GM18861 (cell line): ENCODE data around the gene TMEM151A.

Experiments
- ATAC-seq: cut with Tn5 transposase; IDR thresholded peaks from one replicate; pipeline ENCODE4 v1.9.1; 2021; ENCODE audit not compliant: unreplicated experiment

TMEM151A gene

DNA sequence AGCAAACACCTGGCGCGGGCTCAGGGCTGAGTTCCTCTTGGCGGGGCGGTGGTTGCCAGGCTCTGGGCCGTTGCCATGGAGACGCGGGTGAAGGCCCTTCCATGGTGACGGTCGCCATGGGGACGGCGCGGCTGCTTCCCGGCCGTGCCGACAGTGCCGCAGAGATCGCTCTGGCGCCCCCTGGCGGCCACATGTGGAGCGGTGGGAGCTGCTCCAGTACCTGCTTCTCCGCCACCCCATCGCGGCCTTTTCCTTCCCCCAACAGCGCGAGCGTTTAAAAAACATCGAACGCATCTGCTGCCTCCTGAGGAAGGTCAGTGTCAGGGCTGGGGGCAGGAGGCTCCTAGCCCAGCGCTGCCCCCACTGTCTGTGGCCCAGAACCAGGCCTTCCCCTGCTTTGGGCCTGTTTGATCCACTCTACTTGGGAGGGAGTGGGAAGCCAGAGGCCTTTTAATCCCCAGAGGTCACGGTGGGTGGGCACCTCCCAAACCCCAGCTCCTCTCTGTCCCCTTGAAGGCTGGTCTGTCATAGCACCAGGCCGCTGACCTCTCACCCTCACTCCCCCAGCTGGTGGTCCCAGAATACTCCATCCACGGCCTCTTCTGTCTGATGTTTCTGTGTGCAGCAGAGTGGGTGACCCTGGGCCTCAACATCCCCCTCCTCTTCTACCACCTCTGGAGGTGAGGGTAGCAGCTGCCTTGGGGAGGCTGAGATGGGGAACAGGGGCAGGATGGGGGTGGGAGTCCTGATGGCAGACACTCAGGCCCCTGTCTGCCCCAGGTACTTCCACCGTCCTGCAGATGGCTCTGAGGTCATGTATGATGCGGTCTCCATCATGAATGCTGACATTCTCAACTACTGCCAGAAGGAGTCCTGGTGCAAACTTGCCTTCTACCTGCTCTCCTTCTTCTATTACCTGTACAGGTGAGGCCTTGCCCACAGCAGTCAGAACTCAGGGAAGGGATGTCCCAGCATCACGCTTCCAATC is 8.9 kb upstream of the TMEM151A start:
- ATAC-seq: peak; percentile 68

DNA sequence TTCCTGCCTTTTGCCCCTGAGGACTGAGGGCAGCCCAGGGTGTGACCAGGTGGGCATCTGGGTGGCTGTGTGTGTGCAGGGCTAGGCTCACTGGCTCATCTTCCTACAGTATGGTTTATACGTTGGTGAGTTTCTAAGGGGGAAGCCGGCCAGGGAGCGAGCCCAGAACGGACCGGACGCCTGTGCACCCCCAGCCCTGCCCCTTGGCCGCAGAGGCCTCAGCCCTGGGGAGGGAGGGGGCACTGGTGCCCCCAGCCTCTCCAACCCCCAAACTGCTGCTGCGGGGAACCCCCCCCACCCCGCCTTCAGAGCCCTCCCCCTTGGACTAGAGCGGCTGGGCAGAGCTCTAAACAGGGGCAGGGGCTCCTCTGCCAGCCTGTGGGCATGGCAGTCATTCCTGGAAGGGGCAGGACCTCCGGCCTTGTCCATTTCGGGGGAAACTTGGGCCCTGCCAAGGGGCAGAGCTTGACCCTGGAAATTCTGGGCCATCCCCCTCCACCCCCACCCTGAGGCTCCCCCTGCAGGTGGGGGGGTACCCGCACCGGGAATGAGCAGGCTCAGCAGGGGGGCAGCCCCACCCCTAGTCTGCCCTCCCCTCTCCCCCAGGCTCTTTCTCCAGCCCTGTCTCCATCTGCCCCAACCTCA is 8.1 kb upstream of the TMEM151A start:
- no peak for ATAC-seq

DNA sequence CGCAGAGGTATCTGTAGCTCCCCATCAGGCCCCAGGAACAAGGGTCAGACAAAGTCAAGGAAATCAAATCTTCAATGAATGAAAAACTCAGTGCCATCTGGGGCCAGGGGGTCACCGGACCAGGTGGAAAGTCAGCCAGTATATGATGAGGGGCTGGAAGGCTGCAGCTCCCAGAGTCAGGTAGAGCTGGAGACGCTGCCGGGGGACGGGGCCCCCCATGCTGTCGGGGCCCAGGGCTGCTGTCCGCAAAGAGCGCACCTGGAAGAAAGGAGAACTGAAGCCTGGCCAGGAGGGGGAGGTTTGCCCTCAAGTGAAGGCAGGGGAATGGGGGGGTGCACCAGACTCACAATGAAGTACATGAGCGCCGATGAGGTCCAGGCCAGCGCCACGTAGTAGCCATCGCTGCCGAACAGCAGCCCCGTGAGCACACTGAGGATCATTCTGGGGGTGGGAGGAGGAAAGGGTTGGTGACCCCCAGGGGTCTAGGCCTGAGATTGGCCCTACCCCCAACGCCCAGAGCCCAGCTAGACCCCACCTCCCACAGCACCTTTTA is 7.1 kb upstream of the TMEM151A start:
- ATAC-seq: no peak

DNA sequence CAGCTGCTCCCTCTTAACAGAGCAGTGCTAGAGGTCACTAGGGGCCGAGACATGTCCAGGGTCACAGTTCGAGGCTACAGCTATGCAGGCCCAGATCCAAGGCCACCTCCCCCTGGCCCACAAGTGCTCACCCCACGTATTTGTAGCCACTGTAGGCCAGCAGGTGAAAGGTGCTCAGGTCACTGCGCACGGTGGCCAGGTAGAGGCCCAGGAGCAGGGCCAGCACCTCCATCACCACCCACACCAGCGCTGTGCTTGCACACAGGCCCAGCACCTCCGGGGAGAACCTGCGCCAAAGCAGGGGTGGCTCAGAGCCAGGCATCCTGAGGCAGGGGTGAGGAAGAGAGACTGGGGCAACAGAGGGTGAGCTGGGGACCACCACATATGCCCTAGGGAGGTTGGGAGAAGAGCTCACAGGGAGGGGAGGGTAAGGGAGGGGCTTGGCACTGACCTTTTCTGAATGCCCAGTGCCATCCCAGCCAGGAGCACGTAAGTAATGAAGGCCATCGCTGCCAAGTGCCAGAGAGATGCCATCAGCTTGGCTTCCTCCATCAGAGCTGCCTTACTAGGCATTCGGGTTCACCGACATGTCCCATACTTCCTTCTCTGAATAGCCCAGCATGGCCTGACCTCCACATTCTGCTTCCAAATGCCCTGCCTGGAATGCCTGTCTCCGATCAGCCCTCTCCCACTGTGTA is 6.3 kb upstream of the TMEM151A start:
- ATAC-seq: no peak

DNA sequence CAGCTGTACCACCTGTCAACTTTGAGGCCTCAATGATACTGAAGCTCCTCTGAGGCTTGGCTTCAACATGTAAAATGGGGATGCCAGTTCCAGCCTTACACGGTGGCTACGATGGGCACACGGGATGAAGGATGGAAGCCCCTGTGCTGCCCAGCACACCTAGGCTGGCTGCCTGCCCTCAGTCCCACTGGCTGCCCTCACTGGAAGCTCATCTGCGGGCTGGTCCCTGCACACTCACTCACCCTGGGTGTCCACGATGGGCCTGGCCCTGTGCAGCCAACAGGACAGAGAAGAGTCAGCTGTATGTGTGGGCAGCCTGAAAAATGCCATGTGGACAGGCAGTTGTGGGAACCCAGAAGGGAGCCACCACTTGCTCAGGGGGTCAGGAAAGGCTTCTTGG is 5.0 kb upstream of the TMEM151A start:
- ATAC-seq: no peak

DNA sequence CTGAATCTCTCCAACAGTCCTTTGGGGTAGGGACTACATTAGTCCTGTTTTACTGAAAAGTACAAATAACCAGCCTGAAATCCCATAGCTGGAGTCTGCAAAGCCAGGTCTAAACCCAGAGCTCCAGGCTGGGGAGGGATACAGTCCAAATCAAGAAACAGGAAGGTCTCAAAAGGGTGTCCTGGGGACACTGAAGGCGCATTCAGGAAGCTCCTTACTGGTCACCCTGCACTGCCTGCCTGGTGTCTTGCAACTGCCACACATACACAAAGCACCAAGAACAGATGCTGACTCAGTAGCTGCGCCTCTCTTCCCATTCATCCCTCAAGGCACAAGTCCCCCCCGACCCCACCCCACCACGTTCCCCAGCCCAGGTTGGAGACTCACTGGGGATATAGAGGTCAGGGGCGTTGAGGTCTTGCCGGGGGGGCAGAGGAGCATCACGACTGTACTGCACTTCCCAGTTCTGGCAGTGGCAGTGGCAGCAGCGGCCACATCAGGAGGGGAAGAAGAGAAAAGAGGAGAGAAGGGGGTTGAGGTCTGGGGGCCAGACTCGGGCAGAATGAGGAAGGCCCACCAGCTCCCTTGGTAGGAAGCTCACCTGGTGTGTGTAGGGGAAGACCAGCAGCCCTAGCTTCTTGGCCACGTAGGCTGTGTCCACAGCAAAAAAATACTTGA is 4.3 kb upstream of the TMEM151A start:
- ATAC-seq: no peak

DNA sequence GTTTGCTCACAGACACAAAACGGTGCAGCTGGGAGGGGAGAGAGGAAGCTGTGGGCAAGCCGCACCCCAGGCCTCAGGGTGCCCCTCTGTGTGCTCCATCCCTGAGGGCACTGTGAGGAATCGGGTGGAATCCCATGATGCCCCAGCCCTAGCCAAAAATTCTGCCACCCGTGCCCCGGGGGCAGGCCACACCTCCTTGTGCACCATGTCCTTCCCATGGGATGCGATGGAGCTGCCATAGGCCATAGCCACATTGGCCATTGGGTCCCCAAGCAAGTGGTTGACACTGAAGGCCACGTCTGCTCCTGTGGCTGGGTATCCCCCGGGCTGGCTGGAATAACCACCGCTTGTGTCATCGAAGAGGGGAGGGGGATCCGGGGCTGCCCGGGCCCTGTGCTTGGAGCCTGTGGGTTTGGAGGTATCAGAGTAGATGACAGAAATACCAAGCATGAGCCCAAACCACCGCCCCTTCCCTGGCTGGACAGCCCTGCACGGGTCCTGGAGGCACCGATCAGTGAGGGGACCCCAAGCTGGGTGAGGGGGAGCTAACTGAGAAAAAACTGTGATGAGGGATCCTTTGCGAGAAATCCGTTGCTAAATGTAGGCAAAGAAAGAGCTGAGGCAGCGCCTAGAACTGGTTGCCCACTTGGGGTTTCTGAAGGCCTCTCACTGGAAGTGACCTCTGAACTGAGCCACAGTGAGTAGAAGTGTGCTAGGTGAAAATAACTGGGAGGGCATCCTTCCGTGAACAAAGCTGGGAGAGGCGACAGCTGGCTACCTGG is 3.6 kb upstream of the TMEM151A start:
- ATAC-seq: no peak

DNA sequence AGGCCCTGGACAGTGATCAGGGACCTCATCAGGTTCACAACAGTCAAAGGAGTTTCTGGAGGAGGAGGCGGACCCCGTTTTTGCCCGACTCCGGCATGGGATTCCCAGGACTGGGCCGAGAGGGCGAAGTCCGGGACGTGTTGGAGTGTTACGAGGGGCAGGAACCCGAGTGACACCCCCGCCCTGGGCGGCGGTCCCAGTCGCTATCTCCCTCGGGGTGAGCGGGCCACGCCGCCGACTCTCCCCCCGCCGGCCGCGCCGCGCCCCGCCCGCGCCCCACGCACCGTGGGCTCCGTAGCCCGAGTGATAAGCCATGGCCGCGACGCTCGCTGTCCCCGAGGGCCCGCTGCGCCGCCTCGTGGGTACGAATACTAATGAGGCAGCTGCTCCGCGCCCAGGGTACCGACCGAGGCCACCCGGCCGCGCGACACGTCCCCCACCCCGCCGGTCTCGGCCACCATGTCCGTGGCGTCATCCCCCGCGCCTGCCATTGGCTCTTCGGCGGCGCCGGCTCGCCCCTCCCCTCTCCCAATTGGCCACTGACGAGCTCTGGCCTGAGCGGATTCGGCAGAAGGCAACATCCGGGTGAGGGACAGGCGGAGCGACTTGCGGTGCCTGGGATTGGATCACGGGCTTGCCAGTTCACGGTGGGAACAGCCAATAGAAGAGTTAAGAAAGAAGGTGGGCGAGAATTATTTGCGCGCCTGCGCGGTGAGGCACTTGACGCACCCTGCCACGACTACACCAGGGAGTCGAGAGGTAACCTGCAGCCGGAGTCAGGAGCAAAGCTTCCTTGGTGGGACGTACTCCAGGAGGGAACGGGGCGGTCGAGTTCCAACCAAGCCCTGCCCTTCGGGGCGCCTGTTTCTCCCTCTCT is 2.8 kb upstream of the TMEM151A start, which contains the start of gene YIF1A:
YIF1A (minus strand) TSS at position 473 of the 877 bp plus-strand sequence; CDS start at position 315, 158 bp downstream.
- peak; percentile 86 for ATAC-seq

DNA sequence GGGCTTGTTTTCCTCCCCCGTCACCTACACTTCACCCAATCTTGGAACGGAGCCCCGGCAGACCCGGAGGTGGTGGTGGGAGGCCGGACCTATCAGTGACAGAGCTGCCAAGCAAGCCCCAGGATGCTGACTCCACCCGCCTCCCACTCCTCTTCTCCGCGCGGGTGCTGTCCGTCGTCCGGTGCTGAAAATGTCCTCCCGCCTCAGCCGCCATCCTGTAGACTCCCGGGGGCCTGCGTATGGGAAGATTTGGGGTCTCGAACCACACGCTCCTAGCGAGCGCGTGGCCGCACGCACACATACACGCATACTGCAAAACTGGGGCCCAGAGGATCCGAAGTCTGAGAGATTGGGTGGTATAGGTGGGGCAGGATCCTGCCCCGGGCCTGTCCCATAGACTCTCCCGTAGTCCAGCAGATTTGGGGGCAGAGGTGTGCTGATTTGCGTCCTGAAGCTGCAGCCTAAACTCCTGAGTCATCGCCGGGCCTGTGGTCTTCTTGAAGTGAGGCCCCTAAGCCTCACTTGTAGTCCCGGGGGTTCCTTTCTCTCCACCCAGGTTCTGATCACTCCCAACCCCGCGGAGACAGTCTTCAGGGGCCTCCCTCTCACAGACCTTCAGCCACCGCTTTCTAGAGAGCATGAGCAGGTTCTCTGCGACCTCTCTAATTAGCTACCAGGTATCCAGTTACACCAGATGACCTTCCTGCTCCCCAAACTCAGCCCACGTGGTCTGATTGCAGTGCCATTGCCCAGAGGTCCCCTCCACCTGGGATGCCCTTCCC is 2.0 kb upstream of the TMEM151A start:
- peak; percentile 13 for ATAC-seq

DNA sequence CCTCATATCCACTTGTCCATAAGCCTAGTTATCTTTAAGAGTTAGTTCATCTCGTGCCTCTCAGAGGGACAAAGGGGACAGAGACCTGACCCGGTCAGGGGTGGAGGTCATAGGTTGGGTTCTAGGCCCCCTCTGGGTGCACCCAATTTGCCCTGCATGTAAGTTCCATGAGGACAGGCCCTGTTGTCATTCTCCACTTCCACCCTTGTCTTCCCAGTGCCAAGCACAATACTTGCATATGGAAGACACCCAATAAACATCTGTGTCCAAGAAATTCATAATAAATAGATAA is 1.4 kb upstream of the TMEM151A start:
- ATAC-seq: no peak

DNA sequence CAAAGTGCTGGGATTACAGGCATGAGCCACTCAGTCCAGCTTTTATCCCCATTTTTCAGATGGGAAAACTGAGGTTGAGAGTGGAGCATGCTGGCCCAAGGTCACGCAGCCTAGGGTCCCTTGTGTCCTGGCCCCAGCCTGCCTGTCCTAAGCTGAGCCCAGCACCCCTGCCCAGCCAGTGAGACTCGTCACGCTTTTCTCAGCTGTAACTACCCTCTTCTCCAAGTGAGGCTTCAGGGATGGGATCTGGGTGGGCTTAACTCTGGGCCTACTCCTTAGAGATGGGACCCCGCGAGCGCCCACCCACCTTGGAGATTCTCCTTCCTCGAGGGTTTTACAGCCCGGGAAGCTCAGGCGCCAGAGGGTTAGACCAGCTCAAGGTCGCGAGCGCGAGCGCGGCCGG is 390 bp upstream of the TMEM151A start:
- no peak for ATAC-seq

DNA sequence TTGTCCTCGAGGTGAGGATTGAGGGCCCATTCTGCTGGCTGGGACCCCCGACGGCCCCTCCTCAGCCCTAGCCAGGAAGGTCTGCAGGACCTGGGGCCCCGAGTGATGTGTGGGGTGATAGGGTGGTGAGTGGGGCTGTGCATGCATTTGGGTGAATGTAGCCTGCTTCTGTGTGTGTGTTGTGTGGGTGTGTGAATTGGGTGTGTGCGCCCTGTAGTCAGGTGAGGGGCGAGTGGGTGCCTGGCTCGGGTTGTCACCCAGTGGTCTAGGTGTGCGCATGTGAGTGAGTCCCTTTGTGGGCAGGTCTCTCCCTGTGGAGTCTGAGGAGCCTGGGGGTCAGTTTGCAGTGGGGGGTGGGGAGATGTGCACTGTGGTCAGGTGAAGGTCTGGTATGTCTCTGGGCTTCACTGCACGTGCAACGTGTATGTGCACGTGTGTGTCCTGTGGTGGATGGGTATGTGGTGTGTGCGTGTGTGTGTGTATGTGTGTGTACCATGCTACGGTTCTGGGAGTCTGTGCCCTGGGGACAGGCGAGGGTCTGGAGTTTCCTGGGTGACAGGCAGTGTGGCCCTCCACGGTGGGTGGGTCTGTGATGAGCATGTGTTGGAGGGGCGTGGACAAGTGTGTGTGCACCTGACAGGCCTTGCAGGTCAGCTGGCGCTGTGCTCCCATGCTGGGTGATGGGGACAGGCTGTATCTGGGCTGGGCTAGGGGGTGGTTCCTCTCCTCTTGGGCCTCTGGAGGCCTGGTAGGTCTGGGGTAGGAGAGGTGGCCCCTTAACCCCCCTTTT is 1.0 kb downstream of the TMEM151A start:
- no peak for ATAC-seq

DNA sequence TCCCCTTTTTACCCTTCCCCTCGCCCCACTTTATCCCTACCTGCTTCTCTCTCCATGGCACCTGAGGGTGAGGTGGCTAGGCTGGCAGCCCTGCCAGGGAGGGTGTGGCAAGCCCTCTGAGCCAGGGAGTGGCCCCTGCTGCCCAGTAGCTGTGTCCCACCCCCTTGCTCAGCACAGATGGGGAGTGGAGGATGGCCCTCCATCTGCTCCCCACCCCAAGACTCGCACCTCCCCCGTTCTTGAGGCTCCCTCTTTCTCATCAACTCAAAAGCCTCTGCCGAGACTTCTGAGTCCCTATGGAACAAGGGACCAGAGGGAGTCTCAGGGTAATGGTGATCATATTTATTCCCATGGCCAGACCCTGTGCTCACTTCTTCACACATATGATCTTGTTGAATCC is 1.7 kb downstream of the TMEM151A start:
- no peak for ATAC-seq

DNA sequence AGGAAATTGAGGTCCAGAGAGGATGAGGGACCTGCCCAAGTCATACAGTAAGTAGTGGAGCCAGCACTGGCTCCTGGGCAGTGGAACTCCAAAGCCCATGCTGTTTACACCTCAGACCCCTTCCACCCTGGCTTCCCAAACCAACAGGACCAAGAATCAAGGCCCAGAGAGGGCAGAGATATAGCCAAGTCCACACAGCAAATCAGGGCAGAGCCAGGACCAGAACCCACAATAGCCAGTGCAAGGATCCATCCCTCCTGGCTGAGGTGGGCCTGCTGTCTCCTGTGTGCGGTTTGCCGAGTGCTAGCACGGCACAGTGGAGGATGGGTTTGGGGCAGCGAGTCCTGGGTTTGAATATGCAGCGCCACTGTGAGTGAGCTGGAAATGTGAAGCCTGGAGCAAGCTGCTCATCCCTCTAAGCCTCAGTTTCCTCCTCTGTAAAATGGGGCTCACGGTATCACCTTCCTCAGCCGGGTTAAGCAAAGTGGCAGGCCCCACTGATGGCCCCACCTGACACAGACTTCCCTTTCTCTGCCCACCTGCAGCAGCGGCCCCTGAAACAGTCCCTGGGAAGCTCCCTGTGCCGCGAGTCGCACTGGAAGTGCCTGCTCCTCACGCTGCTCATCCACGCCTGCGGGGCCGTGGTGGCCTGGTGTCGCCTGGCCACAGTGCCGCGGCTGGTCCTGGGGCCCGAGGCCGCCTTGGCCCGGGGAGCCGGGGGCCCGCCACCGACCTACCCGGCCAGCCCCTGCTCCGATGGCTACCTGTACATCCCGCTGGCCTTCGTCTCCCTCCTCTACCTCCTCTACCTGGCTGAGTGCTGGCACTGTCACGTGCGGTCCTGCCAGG is 2.3 kb downstream of the TMEM151A start:
- ATAC-seq: no peak

DNA sequence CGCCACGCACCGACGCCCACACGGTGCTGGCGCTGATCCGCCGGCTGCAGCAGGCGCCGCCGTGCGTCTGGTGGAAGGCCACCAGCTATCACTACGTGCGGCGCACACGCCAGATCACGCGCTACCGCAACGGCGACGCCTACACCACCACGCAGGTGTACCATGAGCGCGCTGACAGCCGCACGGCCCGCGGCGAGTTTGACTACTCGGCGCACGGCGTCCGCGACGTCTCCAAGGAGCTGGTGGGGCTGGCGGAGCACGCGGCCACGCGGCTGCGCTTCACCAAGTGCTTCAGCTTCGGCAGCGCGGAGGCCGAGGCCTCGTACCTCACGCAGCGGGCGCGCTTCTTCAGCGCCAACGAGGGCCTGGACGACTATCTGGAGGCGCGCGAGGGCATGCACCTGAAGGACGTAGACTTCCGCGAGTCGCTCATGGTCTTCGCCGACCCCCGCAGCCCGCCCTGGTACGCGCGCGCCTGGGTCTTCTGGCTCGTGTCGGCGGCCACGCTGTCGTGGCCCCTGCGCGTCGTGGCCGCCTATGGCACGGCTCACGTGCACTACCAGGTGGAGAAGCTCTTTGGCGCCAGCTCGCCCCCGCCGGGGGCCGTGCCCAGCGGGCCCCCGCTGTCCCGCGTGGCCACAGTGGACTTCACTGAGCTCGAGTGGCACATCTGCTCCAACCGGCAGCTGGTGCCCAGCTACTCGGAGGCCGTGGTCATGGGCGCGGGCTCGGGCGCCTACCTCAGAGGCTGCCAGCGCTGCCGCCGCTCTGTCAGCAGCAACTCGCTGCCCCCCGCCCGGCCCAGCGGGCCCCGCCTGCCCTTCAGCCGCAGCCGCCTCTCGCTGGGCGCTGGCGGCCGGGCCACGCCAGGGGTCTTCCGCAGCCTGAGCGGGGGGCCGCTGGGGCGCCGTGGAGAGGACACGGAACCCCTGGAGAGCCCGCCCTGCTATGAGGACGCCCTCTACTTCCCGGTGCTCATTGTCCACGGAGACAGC is 3.2 kb downstream of the TMEM151A start:
- no peak for ATAC-seq
